22Rv1 (cell line): Measurements from ENCODE around the gene MRPL38.

ENCODE experiments used
- H3K27ac ChIP-seq: fragments of 450-650 bp; 2 replicates; pipeline ENCODE4 v1.5.1; 2017
- CTCF ChIP-seq: fragments of 450-650 bp; IDR thresholded peaks from 2 replicates; pipeline ENCODE4 v1.5.1; 2017; ENCODE audit warnings: mild to moderate bottlenecking
- ZFX ChIP-seq: fragments of 450-650 bp; IDR thresholded peaks from 2 replicates; pipeline ENCODE4 v1.6.1; 2017; ENCODE audit warnings: antibody characterized with exemption, borderline replicate concordance

The MRPL38 gene

GRCh38 chr17:75909812-75910274, 5.2 kb upstream of the MRPL38 start:
- no peak overlapping the region for H3K27ac ChIP-seq
- TF ChIP-seq ZFX (no peak), CTCF (no peak)

- no peak overlapping the region for H3K27ac ChIP-seq
- TF ChIP-seq ZFX = no peak
- TF ChIP-seq CTCF = no peak
Measured at GRCh38 chr17:75909051-75909811, 4.5 kb upstream of the MRPL38 start.

DNA sequence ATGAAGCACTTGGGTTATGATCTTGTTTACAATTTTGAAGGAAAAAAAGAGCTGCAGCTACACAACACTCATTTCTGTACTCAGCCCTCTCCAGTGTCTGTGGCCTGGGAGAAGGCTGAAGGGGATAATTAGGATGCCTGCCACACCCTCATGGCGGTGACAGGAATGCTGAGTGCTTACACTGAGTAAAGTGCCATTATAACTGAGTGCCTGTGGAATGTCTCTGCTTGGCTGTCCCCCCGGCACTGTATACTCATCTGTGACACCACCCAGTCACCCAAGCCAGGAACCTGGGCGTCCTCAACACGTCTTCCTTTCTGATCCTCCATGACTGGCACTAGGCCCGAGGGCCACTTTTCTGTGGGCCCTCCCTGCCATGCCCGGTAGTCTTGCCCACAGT, 3.5 kb upstream of the MRPL38 start:
- H3K27ac ChIP-seq = no peak overlapping the region
- TF ChIP-seq CTCF (no peak), ZFX (no peak)

- no peak for TF ChIP-seq CTCF
- peak overlapping the region; percentile 85 for H3K27ac ChIP-seq
Measured at GRCh38 chr17:75906143-75906884, 1.6 kb upstream of the MRPL38 start.

DNA sequence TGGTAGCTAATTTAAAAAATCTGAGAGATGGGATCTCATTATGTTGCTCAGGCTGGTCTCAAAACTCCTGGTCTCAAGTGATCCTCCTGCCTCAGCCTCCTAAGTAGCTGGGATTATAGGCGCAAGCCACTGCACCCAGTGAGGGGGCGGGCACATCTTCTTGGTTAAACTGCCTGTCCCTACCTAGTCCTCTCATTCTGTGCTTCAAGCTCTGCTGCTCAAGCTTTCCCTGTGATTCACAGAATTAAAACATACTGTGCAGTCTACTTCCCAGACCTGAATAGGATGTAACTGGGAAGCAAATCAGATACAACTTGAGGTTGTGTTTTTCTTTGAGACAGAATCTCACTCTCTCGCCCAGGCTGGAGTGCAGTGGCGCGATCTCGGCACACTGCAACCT, 2.3 kb downstream of the MRPL38 start:
- H3K27ac ChIP-seq = peak overlapping the region; percentile 85; the same call in 1 of the 2 replicates
- TF ChIP-seq ZFX = no peak
- TF ChIP-seq CTCF = no peak

DNA sequence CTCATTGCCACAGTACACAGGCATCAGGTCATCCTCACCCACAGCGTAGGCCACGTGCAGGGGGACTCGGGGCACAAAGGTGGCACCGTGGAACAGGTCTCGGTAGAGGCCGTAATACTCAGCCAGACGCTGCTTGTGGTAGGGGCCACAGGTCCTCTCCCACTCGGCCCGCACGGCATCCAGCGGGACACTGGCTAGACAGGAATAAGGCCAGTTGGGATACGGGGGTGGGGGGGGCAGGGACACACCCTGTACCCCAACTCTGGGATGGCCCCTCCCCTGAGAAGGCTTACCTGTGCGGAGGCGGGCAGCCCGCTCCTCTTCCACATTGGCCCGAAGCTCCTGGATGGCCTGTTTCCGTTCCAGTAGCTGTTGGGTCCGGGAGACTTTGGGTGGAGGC, 3.0 kb downstream of the MRPL38 start:
- no peak overlapping the region; the same call in 1 of the 2 replicates for H3K27ac ChIP-seq
- TF ChIP-seq ZFX (no peak), CTCF (no peak)
